Left renal cortex interstitium (tissue), 4 donors: ENCODE results near the gene SND1. TPM values are rescaled to one million over a fixed set of nuclear protein-coding genes. Genes with fewer than 3 reads are reported as not detected.

Experiments used
- DNase-seq, 4 donors: peaks; one replicate each; pipeline ENCODE4 v3.0.0-alpha.2; 2013; ENCODE audit warnings: low read depth in 4 of 4, low spot score in 2 of 4, missing footprints in 1 of 4
- polyA plus RNA-seq, 4 donors: library from polyadenylated mRNA; unstranded; fragments of 120-200 nt; gene quantifications; one replicate each; pipeline ENCODE4 v1.2.1, GENCODE V29; 2013; ENCODE audit not compliant: insufficient read length in 4 of 4

SND1 gene
- polyA plus RNA-seq, 4 donors, result 133 to 165 (median 139) TPM

GRCh38 chr7:127682140-127682539 lies 30.1 kb downstream of the SND1 start:
- no peak for DNase-seq

- DNase-seq, result no peak
Measured at GRCh38 chr7:127683776-127684681, 32.0 kb downstream of the SND1 start.

- DNase-seq, result no peak
Measured at GRCh38 chr7:127689194-127689772, 37.3 kb downstream of the SND1 start.

GRCh38 chr7:127690337-127690736 lies 38.3 kb downstream of the SND1 start:
- no peak for DNase-seq

- no peak for DNase-seq
Measured at GRCh38 chr7:127690806-127691205, 38.8 kb downstream of the SND1 start.

- DNase-seq, result no peak
Measured at GRCh38 chr7:127692200-127692599, 40.2 kb downstream of the SND1 start.

- no peak for DNase-seq
Measured at GRCh38 chr7:127699853-127700252, 47.9 kb downstream of the SND1 start.

- no peak for DNase-seq
Measured at GRCh38 chr7:127702052-127702652, 50.2 kb downstream of the SND1 start.

- DNase-seq, result no peak
Measured at GRCh38 chr7:127702938-127703337, 50.9 kb downstream of the SND1 start.

GRCh38 chr7:127704211-127704610 lies 52.2 kb downstream of the SND1 start:
- DNase-seq, result no peak

- DNase-seq, result no peak
Measured at GRCh38 chr7:127705461-127705959, 53.5 kb downstream of the SND1 start.

GRCh38 chr7:127706766-127707165 lies 54.8 kb downstream of the SND1 start:
- no peak for DNase-seq

- no peak for DNase-seq
Measured at GRCh38 chr7:127708201-127708600, 56.2 kb downstream of the SND1 start.

- DNase-seq, result peak; percentile 46 to 71 (median 52)
Measured at GRCh38 chr7:127708788-127709187, 56.8 kb downstream of the SND1 start.

GRCh38 chr7:127710635-127711034 lies 58.6 kb downstream of the SND1 start:
- no peak for DNase-seq

GRCh38 chr7:127711872-127712271 lies 59.9 kb downstream of the SND1 start:
- no peak for DNase-seq

- no peak for DNase-seq
Measured at GRCh38 chr7:127713006-127713405, 61.0 kb downstream of the SND1 start.

GRCh38 chr7:127713758-127714157 lies 61.8 kb downstream of the SND1 start:
- DNase-seq, result no peak

GRCh38 chr7:127715272-127715671 lies 63.3 kb downstream of the SND1 start:
- no peak for DNase-seq

GRCh38 chr7:127715901-127716300 lies 63.9 kb downstream of the SND1 start:
- no peak for DNase-seq

GRCh38 chr7:127717502-127718339 lies 65.7 kb downstream of the SND1 start:
- no peak for DNase-seq
